Endothelial cell (in vitro differentiated cells): ENCODE data around the gene FGF14. TPM values are rescaled to one million over a fixed set of nuclear protein-coding genes. Genes with fewer than 3 reads are reported as not detected.

Experiments
- DNase-seq: peaks from one replicate; pipeline ENCODE4 v3.0.0; 2021; ENCODE audit warnings: low spot score
- H3K27ac Mint-ChIP-seq: one replicate; pipeline ENCODE4 v1.8.0; 2021; ENCODE audit warnings: mixed read lengths, inconsistent platforms; ENCODE audit not compliant: unreplicated experiment
- H3K27me3 Mint-ChIP-seq: one replicate; pipeline ENCODE4 v1.8.0; 2021; ENCODE audit warnings: mild to moderate bottlenecking, moderate library complexity, mixed read lengths, inconsistent platforms; ENCODE audit not compliant: unreplicated experiment
- H3K36me3 Mint-ChIP-seq: one replicate; pipeline ENCODE4 v1.8.0; 2021; ENCODE audit warnings: mild to moderate bottlenecking, low read depth, mixed read lengths, inconsistent platforms; ENCODE audit not compliant: unreplicated experiment
- H3K4me1 Mint-ChIP-seq: one replicate; pipeline ENCODE4 v1.8.0; 2021; ENCODE audit warnings: mild to moderate bottlenecking, mixed read lengths, inconsistent platforms; ENCODE audit not compliant: unreplicated experiment
- H3K4me3 Mint-ChIP-seq: one replicate; pipeline ENCODE4 v1.8.0; 2021; ENCODE audit warnings: mild to moderate bottlenecking, mixed read lengths, inconsistent platforms; ENCODE audit not compliant: unreplicated experiment
- H3K9me3 Mint-ChIP-seq: one replicate; pipeline ENCODE4 v1.8.0; 2021; ENCODE audit warnings: mixed read lengths, inconsistent platforms; ENCODE audit not compliant: unreplicated experiment
- CTCF ChIP-seq: fragments of 200-600 bp; sonication (generic); IDR thresholded peaks from one replicate; pipeline ENCODE4 v1.5.0; 2021; ENCODE audit warnings: antibody characterized with exemption; ENCODE audit not compliant: unreplicated experiment
- total RNA-seq: library from RNA; stranded (reverse); fragmentation: NEBNext Ultra II Directional; extraction: Animal tissue kit (Norgen Biotek cat#: 25700); gene quantifications from one replicate; pipeline ENCODE4 v1.2.1, GENCODE V29; 2021; ENCODE audit not compliant: unreplicated experiment

FGF14 gene
- total RNA-seq, 1 donor from 2014 or later, result 0.13 TPM

GRCh38 chr13:102237230-102237629, 164.6 kb downstream of the FGF14 start:
- Mint-ChIP-seq H3K27ac (no peak overlapping the region), H3K4me1 (peaks cover 15% of the 10 kb centered on the region), H3K27me3 (no peaks in the 10 kb centered on the region), H3K36me3 (no peaks in the 10 kb centered on the region), H3K9me3 (no peaks in the 10 kb centered on the region), H3K4me3 (no peak overlapping the region)
- DNase-seq, result no peak
- TF ChIP-seq CTCF, result no peak

GRCh38 chr13:102236830-102237229, 165.0 kb downstream of the FGF14 start:
- TF ChIP-seq CTCF, result no peak
- H3K27me3 Mint-ChIP-seq, result no peaks in the 10 kb centered on the region
- no peaks in the 10 kb centered on the region for H3K36me3 Mint-ChIP-seq
- peaks cover 15% of the 10 kb centered on the region for H3K4me1 Mint-ChIP-seq
- H3K9me3 Mint-ChIP-seq, result no peaks in the 10 kb centered on the region
- H3K4me3 Mint-ChIP-seq, result no peak overlapping the region
- no peak for DNase-seq
- no peak overlapping the region for H3K27ac Mint-ChIP-seq

- DNase-seq, result no peak
- Mint-ChIP-seq H3K27ac (no peak overlapping the region), H3K9me3 (no peaks in the 10 kb centered on the region), H3K4me3 (no peak overlapping the region), H3K4me1 (peaks cover 15% of the 10 kb centered on the region), H3K36me3 (no peaks in the 10 kb centered on the region), H3K27me3 (no peaks in the 10 kb centered on the region)
- TF ChIP-seq CTCF, result no peak
Measured at GRCh38 chr13:102236341-102236740, 165.5 kb downstream of the FGF14 start.

GRCh38 chr13:102235689-102236088, 166.2 kb downstream of the FGF14 start:
- no peak for DNase-seq
- Mint-ChIP-seq H3K36me3 (no peaks in the 10 kb centered on the region), H3K27me3 (no peaks in the 10 kb centered on the region), H3K4me1 (peaks cover 15% of the 10 kb centered on the region), H3K27ac (no peak overlapping the region), H3K4me3 (no peak overlapping the region), H3K9me3 (no peaks in the 10 kb centered on the region)
- no peak for TF ChIP-seq CTCF

GRCh38 chr13:102234618-102235017, 167.2 kb downstream of the FGF14 start:
- Mint-ChIP-seq H3K36me3 (no peaks in the 10 kb centered on the region), H3K27ac (no peak overlapping the region), H3K27me3 (no peaks in the 10 kb centered on the region), H3K9me3 (no peaks in the 10 kb centered on the region), H3K4me1 (peaks cover 15% of the 10 kb centered on the region), H3K4me3 (no peak overlapping the region)
- no peak for DNase-seq
- TF ChIP-seq CTCF, result no peak
